ENCODE results near the gene AOPEP.

AOPEP gene

DNA sequence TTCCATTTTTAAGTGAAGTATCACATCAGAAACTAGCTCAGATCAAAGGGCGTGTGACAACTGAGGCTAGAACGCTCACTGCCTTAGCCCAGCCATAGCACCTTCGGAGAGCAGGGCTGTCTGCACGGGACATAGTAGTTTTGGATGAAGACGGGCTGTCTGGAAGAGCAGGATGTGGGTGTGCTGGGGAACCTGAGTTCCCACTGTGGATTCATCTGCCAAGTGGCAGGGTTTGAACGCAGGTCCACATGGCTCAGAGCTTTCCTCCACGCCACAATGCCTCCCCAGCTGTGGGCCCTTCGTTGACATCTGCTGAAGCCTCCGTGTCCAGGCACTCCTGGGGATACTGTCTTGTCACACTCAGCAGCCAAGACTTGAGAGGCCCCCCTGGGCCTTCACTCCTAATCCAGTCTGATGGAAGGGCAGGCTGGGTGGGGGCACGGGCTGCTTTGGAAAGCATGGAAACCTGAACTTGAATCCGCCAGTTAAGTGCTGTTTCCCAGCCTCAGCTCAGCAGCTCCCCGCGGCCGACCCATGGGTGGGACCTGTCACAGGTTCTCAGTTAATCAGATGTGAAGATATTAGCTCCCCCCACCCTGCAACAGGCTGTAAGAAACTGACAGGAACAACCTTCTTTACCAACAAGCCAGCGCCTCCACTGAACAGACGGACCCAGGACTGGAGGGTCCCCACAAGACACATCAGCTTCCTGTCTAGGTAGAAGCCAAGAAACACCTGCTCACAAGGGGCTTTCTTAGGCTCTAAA is 362.9 kb downstream of the AOPEP start:
- DNase-seq: no peak

GRCh38 chr9:95090023-95090791 is 363.7 kb downstream of the AOPEP start:
- peak; percentile 61 for DNase-seq

GRCh38 chr9:95090871-95091577 is 364.5 kb downstream of the AOPEP start:
- peak; percentile 62 for DNase-seq

- DNase-seq: peak; percentile 58
These were observed 365.2 kb downstream of the AOPEP start for GRCh38 chr9:95091601-95092261.

DNA sequence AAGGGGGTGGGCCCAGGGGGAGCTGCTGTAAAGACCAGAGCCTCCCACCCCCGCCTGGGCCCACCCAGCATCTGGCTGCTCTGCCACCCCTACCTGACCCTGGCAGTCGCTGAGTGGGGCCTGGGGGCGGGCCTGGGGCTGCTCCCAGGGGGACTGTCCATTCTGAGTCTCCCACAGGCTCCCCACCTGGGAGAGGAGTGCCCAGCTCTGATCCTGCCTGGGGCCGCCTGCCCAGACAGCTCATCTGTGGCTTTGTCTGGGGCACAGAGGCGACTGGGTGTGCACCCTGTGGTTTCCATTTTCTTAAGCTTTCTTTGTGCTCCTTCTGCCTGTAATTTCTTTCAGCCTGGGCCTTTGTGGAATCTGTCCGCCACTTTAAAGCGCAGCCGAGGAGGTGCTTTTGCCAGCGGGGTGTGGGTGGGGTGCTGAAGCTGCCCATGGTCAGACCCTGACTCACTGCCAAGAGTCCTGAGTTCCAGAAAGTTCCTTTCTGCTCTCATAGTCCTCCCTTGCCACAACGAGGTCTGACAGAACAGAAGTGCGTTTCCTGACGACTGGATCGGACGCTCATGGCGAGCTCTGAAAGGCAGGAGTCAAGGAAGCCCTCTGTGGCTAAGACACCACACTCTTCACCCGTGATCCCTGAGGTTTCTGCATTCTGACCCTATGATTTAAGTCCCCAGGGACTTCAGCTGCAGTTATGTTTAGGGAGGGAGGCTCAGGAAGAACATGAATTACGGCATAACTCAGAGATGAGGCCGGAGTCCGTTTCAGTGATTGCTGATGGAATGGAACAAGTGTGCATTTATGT is 366.0 kb downstream of the AOPEP start:
- peak; percentile 73 for DNase-seq

- DNase-seq: no peak
These were observed 367.1 kb downstream of the AOPEP start for GRCh38 chr9:95093586-95093985.

DNA sequence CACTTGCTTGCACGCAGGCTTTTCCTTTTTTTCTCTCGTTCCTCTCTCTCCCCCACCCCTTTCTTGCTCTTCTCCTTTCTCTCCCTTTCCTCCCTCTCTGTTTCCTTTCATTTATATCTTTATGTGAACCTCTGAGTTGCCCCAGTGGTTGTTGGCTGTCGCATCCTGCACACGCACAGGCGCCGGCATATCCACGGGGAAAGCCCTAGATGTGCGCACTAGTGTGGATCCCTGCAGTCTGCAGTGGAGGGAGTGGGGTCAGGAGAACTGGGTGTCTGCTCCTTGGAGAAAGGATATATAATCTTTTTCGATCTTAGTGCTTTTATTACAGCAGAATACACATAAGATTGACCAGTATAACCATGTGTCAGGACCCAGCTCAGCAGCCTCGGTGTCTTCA is 367.5 kb downstream of the AOPEP start:
- no peak for DNase-seq

DNA sequence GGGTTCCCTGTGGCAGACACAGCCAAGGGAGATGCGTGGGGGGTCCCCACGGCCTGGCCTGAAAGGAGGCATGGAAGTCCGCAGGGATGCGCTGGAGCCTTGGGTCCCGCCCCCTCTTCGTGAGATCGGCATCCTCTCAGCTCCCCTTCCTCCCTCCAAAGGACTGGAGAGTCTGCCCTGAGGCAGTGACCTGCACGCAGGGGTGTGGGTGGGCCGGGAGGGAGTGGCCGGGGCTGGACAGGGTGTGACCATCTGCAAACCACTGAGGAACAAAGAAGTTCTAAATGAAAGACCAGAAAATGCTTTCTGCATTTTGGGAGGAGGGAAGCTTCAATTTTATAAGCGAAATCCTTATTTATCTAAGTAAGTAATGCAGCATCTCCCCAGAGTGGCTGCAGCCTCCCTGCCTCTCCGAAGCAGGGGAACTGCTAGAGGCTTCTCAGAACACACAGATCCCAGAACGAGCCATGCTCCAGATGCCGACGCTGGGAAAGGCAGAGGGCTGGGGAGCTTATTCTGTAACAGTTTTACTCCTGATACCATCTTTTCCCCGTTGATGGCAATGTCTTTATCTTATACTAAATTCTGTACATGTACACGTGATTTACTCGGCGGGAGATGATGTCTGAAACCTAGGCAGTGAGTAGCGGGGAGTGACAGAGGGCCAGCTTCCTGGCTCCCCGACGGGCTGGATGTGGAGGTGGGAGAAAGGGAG is 369.3 kb downstream of the AOPEP start:
- no peak for DNase-seq

DNA sequence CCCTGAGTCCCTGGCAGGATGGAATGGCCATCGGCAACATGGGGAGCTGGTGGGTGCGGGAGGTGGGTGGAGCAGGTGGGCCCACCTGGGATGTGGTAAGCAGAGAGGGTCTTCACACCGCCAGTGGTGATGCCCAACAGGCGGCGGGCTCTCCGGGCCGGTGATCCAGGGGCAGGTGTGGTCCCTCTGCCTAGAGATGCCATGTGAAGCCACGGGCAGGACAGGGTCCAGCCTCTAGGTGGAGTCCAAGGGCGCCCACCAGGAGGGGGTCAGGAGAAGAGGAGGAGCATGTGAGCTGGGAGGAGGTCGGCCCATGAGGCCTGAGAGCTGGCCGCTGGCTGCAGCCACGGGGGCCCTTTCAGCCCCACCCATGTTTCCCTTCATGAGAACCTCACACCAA is 369.9 kb downstream of the AOPEP start:
- DNase-seq: no peak

- no peak for DNase-seq
These were observed 370.3 kb downstream of the AOPEP start for GRCh38 chr9:95096807-95097206.

DNA sequence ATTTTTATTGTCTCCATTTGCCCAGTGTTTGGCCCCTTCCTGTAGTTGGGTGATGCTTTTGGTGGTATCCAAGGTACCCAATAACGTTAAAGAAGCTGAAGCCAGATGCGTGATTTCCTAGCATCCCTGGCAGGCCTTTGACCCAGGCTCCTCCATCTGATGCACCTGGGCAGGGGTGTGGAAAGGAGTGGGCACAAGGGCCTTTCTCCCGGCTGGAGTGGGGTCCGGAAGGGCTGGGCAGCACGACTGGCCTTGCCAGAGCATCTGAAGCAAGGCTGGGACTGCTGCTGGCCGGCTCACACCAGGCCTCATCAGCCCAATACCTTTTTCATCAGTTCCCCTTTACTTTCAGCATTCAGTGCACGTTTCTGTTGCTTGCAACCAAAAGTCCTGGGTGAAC is 370.8 kb downstream of the AOPEP start:
- no peak for DNase-seq

- DNase-seq: no peak
These were observed 372.0 kb downstream of the AOPEP start for GRCh38 chr9:95098391-95098921.

DNA sequence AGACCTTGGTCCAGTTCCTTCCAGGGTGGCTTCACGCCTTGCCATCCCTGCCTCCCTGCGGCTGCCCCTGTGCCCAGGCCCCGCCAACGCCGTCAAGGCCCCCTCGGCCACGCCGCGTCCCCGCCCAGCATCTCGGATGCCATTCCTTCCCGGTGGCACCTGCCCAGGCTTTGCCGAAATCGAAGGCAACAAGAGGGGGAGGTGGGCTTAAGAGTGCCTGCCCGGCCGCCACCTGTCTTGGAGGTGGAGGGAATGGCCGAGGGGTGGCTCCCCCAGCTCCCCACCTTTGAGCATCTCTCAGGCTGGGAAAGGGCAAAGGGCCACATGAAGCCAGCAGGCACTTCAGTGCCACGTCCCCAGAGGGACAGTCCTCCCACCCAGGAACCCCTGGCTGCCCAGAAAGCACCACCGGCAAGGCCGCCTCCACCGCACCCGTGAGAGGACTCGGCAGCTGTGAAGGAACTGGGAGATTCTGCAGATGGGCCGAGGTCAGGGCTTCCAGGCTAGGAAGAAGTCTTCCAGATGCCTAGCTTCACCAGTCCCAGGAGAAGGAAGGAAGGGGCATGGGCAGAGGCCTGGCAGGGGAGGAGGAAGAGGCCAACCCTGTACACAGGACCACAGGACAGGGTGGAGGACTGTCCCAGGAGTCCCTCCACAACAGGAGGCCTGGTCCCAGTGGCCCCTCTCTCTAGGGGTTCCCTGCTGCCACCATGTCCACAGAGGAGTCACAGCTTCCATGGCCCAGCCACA is 373.0 kb downstream of the AOPEP start:
- DNase-seq: no peak

GRCh38 chr9:95100071-95100627 is 373.6 kb downstream of the AOPEP start:
- no peak for DNase-seq

DNA sequence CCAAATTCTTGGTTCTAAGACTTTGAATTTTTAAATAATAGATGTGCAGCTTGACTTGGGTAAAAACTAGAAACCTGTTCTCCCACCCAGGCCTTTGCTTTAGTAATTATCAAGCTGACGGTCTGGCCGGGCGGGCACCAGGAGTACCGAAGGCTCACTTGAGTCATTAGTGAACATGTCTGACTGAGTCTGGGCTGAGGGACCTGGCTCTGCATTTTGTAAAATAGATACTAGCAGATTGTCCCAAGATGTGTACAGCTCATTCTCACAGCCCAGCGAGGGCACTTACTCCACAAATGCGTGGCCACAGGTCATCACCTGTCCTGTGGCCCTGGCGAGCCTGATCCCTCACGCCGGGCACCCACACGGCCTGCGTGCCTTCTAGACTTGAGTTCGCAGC is 374.8 kb downstream of the AOPEP start:
- no peak for DNase-seq

DNA sequence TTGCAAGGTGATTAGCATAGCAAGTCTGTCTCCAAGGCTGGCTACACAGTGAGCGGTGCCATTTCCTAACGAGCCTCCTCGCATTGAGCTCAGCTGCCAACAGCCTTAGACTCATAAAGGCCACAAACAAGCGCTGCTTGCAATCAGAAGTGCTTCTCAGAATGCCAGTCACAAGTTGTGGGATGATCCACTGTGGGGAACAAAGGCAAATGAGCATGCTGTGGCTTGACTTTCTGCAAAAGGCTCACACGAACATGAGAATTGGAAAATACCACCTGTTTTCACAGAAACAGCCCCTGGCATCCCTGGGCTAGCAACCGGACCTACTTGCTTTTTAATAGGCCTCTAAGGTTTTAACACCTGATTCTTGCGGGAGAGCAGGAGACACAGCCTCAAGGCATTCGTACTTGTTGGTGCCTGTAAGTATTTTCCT is 375.5 kb downstream of the AOPEP start:
- no peak for DNase-seq

DNA sequence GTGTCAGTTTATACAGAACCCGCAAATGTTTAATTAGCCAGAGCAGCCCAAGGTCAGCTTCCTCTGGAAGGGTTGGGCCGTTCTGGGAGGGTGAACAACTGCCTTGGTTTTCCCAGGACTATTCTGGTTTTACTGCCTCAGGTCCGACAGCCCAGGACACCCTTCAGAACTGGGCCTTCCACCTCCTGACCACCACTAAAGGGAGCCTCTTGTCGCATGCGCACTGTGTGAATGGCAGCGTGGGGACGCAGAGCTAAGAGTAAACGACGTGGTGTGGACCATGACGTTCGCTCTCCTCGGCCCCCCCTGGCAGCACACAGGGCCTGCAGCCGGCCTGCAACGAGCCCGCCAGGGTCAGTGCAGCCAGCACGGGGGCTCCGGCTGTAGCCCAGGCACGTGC is 376.1 kb downstream of the AOPEP start:
- no peak for DNase-seq

- DNase-seq: no peak
These were observed 376.8 kb downstream of the AOPEP start for GRCh38 chr9:95103281-95103771.

DNA sequence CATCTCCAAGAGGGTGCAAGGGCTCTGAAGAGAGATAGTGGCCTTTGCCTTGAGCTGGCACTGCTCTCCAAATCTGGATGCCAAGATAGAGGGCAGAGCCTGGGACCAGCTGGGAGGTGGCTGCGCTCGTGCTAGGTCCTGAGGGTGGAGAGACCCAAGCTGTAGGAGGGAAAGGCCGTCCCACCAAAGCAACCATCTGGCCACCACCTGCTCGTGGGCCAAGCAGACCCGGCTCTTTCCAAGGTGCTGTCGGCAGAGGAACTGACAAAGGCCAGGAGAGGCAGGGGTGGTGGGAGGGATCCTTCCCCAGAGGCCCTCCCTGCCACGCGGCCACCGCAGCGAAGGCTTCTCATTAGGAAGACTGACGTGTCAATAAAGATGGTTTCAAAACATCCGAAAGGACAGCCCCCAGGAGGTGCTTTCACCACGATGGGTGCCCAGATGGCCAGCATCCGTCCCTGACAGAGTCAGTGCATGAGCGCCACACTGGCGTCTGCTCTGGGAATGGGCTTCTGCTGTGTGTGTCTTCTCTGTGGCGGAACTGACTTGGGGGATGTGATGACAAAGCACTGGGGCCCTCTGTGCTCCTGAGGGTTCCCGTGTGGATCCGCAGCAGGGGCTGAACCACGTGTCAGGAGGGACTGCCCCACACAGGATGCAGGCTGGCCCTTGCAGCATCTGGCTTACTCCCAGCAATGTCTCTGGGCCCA is 377.5 kb downstream of the AOPEP start:
- no peak for DNase-seq
